GM23248 (cell line): ENCODE data around the gene ALDH4A1. TPM values are rescaled to one million over a fixed set of nuclear protein-coding genes. Genes with fewer than 3 reads are reported as not detected.

Source experiments
- DNase-seq: peaks from one replicate; pipeline ENCODE4 v3.0.0-alpha.2; 2015
- H2AFZ ChIP-seq: fragments of 200-600 bp; sonication (generic); 2 replicates; pipeline ENCODE4 v1.6.1; 2016; ENCODE audit warnings: antibody characterized with exemption
- H3F3A ChIP-seq: fragments of 200-600 bp; sonication (generic); 2 replicates; pipeline ENCODE4 v1.6.1; 2016; ENCODE audit warnings: mild to moderate bottlenecking, antibody characterized with exemption, mixed run types; ENCODE audit not compliant: insufficient read depth
- H3K27ac ChIP-seq: fragments of 200-600 bp; sonication (generic); 2 replicates; pipeline ENCODE4 v1.5.1; 2016; ENCODE audit warnings: mild to moderate bottlenecking
- H3K27me3 ChIP-seq: fragments of 200-600 bp; sonication (generic); replicated peaks from 2 replicates; pipeline ENCODE4 v1.6.1; 2016; ENCODE audit warnings: mild to moderate bottlenecking; ENCODE audit not compliant: insufficient read depth
- H3K36me3 ChIP-seq: fragments of 200-600 bp; sonication (generic); 2 replicates; pipeline ENCODE4 v1.6.1; 2016; ENCODE audit warnings: low read depth, mild to moderate bottlenecking
- H3K4me1 ChIP-seq: fragments of 200-600 bp; sonication (generic); 2 replicates; pipeline ENCODE4 v1.6.1; 2016; ENCODE audit warnings: mild to moderate bottlenecking; ENCODE audit not compliant: insufficient read depth
- H3K4me2 ChIP-seq: fragments of 200-600 bp; sonication (generic); one replicate; pipeline ENCODE4 v1.6.1; 2016; ENCODE audit warnings: mild to moderate bottlenecking; ENCODE audit not compliant: unreplicated experiment
- H3K4me3 ChIP-seq: fragments of 200-600 bp; sonication (generic); 2 replicates; pipeline ENCODE4 v1.5.1; 2016; ENCODE audit warnings: mild to moderate bottlenecking
- H3K79me2 ChIP-seq: fragments of 200-600 bp; sonication (generic); 2 replicates; pipeline ENCODE4 v1.6.1; 2016; ENCODE audit warnings: mild to moderate bottlenecking; ENCODE audit not compliant: insufficient read depth
- H3K9ac ChIP-seq: fragments of 200-600 bp; sonication (generic); 2 replicates; pipeline ENCODE4 v1.6.1; 2016; ENCODE audit warnings: mild to moderate bottlenecking
- H3K9me2 ChIP-seq: fragments of 200-600 bp; sonication (generic); 2 replicates; pipeline ENCODE4 v1.6.1; 2016; ENCODE audit warnings: mixed run types, mild to moderate bottlenecking, moderate library complexity; ENCODE audit not compliant: insufficient read depth
- H3K9me3 ChIP-seq: fragments of 200-600 bp; sonication (generic); one replicate; pipeline ENCODE4 v1.6.1; 2017; ENCODE audit warnings: low read depth
- H4K20me1 ChIP-seq: fragments of 200-600 bp; sonication (generic); 2 replicates; pipeline ENCODE4 v1.6.0; 2016; ENCODE audit not compliant: insufficient read depth
- EZH2 ChIP-seq: fragments of 200-600 bp; sonication (generic); IDR thresholded peaks from 2 replicates; pipeline ENCODE4 v1.6.1; 2018; ENCODE audit warnings: antibody characterized with exemption, mild to moderate bottlenecking; ENCODE audit not compliant: insufficient read depth, poor library complexity, severe bottlenecking
- EZH2phosphoT487 ChIP-seq: fragments of 200-600 bp; sonication (generic); IDR thresholded peaks from 2 replicates; pipeline ENCODE4 v1.6.1; 2018; ENCODE audit warnings: antibody characterized with exemption, moderate library complexity, mild to moderate bottlenecking, low read depth; ENCODE audit not compliant: insufficient read depth
- WGBS, 2 experiments: methylation state at CpG; one replicate each; pipeline ENCODE4 v1.1.6; 2015 to 2017; ENCODE audit warnings: low lambda C conversion rate in 2 of 2, low coverage in 1 of 2; ENCODE audit errors: missing lambda C conversion rate in 2 of 2; 5-methylcytosine and 5-hydroxymethylcytosine counted together
- in situ Hi-C: fragments of 300-500 bp; cut with MboI; formaldehyde crosslinking; loops from 2 replicates; pipeline ENCODE4 v1.15.0; 2020
- polyA plus RNA-seq: library from polyadenylated mRNA; unstranded; fragments of >200 nt; fragmentation: Nextera tagmentation; extraction: Ambion mirVana; gene quantifications from 2 replicates; pipeline ENCODE4 v1.2.1, GENCODE V29; 2016
- total RNA-seq: library from RNA; depleted of rRNA; stranded (reverse); fragments of >200 nt; shearing (Covaris generic); gene quantifications from 2 replicates; pipeline ENCODE4 v1.2.3, GENCODE V29; 2014

The ALDH4A1 gene
- total and polyA plus RNA-seq, 2 experiments from 2014 or later, result 10.9 to 13.3 TPM

- 75 to 76% methylated on average over 21 to 24 of the region's 24 CpGs for WGBS, 2 experiments
- Histone ChIP-seq H3K9ac (no peak overlapping the region), H3K9me2 (no peaks in the 10 kb centered on the region), H3K4me3 (no peak overlapping the region), H3F3A (peaks cover 11% of the 10 kb centered on the region), H2AFZ (no peak overlapping the region), H3K4me1 (peaks cover 24% of the 10 kb centered on the region), H3K79me2 (no peaks in the 10 kb centered on the region), H3K27me3 (no peaks in the 10 kb centered on the region), H3K36me3 (no peaks in the 10 kb centered on the region), H3K4me2 (peak overlapping the region; percentile 14), H3K9me3 (no peaks in the 10 kb centered on the region), H3K27ac (peak overlapping the region; percentile 15; the same call in 1 of the 2 replicates), H4K20me1 (no peaks in the 10 kb centered on the region)
- no peak for TF ChIP-seq EZH2phosphoT487
- TF ChIP-seq EZH2, result no peak
- DNase-seq, result no peak
- in situ Hi-C loops, result no loop called here
Observed at GRCh38 chr1:18881642-18882431, 20.5 kb downstream of the ALDH4A1 start.

GRCh38 chr1:18881164-18881563, 21.2 kb downstream of the ALDH4A1 start:
- DNase-seq, result no peak
- Histone ChIP-seq H3F3A (peaks cover 11% of the 10 kb centered on the region), H3K27me3 (no peaks in the 10 kb centered on the region), H3K9me3 (no peaks in the 10 kb centered on the region), H3K27ac (no peak overlapping the region), H3K9ac (no peak overlapping the region), H2AFZ (no peak overlapping the region), H3K9me2 (no peaks in the 10 kb centered on the region), H3K4me2 (no peak overlapping the region), H3K79me2 (no peaks in the 10 kb centered on the region), H4K20me1 (no peaks in the 10 kb centered on the region), H3K36me3 (no peaks in the 10 kb centered on the region), H3K4me3 (no peak overlapping the region), H3K4me1 (peaks cover 22% of the 10 kb centered on the region)
- in situ Hi-C loops, result no loop called here
- WGBS, 2 experiments, result 98 to 100% methylated on average over 2 of the region's 2 CpGs
- TF ChIP-seq EZH2phosphoT487, result no peak
- no peak for TF ChIP-seq EZH2

- TF ChIP-seq EZH2phosphoT487 (no peak), EZH2 (no peak)
- Histone ChIP-seq H3K36me3 (no peaks in the 10 kb centered on the region), H3K4me3 (no peak overlapping the region), H3K9me2 (no peaks in the 10 kb centered on the region), H3K9me3 (no peaks in the 10 kb centered on the region), H3K27ac (no peak overlapping the region), H3K9ac (no peak overlapping the region), H3K4me2 (no peak overlapping the region), H3K27me3 (no peaks in the 10 kb centered on the region), H3K4me1 (peaks cover 17% of the 10 kb centered on the region), H3F3A (peaks cover 11% of the 10 kb centered on the region), H3K79me2 (no peaks in the 10 kb centered on the region), H2AFZ (no peak overlapping the region), H4K20me1 (no peaks in the 10 kb centered on the region)
- WGBS, 2 experiments, result 100% methylated on average over 1 of the region's 1 CpG
- in situ Hi-C loops, result no loop called here
- no peak for DNase-seq
Observed at GRCh38 chr1:18880585-18880984, 21.8 kb downstream of the ALDH4A1 start.

- H4K20me1 ChIP-seq, result no peaks in the 10 kb centered on the region
- H3K9me3 ChIP-seq, result no peaks in the 10 kb centered on the region
- H3K4me1 ChIP-seq, result peaks cover 17% of the 10 kb centered on the region
- 90 to 92% methylated on average over 19 to 20 of the region's 21 CpGs for WGBS, 2 experiments
- H3K4me2 ChIP-seq, result no peak overlapping the region
- H3K27me3 ChIP-seq, result no peaks in the 10 kb centered on the region
- H2AFZ ChIP-seq, result no peak overlapping the region
- H3F3A ChIP-seq, result peaks cover 11% of the 10 kb centered on the region
- DNase-seq, result no peak
- H3K9ac ChIP-seq, result no peak overlapping the region
- H3K9me2 ChIP-seq, result no peaks in the 10 kb centered on the region
- no peaks in the 10 kb centered on the region for H3K79me2 ChIP-seq
- TF ChIP-seq EZH2phosphoT487, result no peak
- no peak for TF ChIP-seq EZH2
- H3K36me3 ChIP-seq, result no peaks in the 10 kb centered on the region
- in situ Hi-C loops, result no loop called here
- H3K4me3 ChIP-seq, result no peak overlapping the region
- H3K27ac ChIP-seq, result no peak overlapping the region
Observed at GRCh38 chr1:18879791-18880309, 22.5 kb downstream of the ALDH4A1 start.
